Measurements from ENCODE around the gene CFAP100.

DNA sequence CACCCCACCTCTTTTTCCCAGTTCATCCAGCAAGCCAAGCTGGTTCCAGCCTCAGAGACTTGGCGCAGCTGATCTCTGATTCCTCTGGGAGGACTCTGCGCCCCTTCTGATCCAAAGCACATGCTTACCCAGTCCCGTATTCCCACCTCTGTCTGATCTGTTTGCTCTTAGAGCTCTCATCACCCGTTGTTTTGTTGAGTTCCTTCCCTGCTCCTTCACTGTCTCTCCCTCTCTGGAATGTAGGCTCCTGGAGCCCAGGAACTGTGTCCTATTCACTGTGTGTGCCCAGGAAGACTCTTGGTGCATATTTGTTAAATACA, 82.3 kb downstream of the CFAP100 start:
- TF ChIP-seq POLR2A (IDR thresholded peaks at IDR 0.05): no peak
- TF ChIP-seq, protein P1, sequence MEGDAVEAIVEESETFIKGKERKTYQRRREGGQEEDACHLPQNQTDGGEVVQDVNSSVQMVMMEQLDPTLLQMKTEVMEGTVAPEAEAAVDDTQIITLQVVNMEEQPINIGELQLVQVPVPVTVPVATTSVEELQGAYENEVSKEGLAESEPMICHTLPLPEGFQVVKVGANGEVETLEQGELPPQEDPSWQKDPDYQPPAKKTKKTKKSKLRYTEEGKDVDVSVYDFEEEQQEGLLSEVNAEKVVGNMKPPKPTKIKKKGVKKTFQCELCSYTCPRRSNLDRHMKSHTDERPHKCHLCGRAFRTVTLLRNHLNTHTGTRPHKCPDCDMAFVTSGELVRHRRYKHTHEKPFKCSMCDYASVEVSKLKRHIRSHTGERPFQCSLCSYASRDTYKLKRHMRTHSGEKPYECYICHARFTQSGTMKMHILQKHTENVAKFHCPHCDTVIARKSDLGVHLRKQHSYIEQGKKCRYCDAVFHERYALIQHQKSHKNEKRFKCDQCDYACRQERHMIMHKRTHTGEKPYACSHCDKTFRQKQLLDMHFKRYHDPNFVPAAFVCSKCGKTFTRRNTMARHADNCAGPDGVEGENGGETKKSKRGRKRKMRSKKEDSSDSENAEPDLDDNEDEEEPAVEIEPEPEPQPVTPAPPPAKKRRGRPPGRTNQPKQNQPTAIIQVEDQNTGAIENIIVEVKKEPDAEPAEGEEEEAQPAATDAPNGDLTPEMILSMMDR (IDR thresholded peaks at IDR 0.05): no peak
